GM23338 (cell line): ENCODE data around the gene PRTFDC1. TPM values are rescaled to one million over a fixed set of nuclear protein-coding genes. Genes with fewer than 3 reads are reported as not detected.

Experiments
- EZH2phosphoT487 ChIP-seq: fragments of 200-600 bp; sonication (generic); IDR thresholded peaks from one replicate; pipeline ENCODE4 v1.8.1; 2018; ENCODE audit warnings: antibody characterized with exemption; ENCODE audit not compliant: unreplicated experiment
- REST ChIP-seq: IDR thresholded peaks from one replicate; pipeline ENCODE4 v1.6.1; 2018; ENCODE audit warnings: antibody characterized with exemption; ENCODE audit not compliant: unreplicated experiment
- STAT1 ChIP-seq: IDR thresholded peaks from one replicate; pipeline ENCODE4 v1.6.1; 2016; ENCODE audit warnings: antibody characterized with exemption; ENCODE audit not compliant: unreplicated experiment
- polyA plus RNA-seq: library from polyadenylated mRNA; unstranded; fragments of >200 nt; fragmentation: Nextera tagmentation; extraction: Ambion mirVana; gene quantifications from 2 replicates; pipeline ENCODE4 v1.2.1, GENCODE V29; 2016
- total RNA-seq: library from RNA; depleted of rRNA; stranded (reverse); fragments of >200 nt; shearing (Covaris generic); gene quantifications from 2 replicates; pipeline ENCODE4 v1.2.3, GENCODE V29; 2014
- TF ChIP-seq, protein P1 (sequence below): fragments of 250-450 bp; sonication (Bioruptor Pico); IDR thresholded peaks from 2 replicates; pipeline ENCODE4 v1.5.0; 2020; ENCODE audit warnings: mild to moderate bottlenecking, moderate library complexity
- TF ChIP-seq, protein P2 (sequence below): IDR thresholded peaks from 2 replicates; pipeline ENCODE4 v1.6.1; 2016; ENCODE audit warnings: antibody characterized with exemption

The PRTFDC1 gene
- total and polyA plus RNA-seq, 2 experiments from 2014 or later: 7.9 to 9.1 TPM

DNA sequence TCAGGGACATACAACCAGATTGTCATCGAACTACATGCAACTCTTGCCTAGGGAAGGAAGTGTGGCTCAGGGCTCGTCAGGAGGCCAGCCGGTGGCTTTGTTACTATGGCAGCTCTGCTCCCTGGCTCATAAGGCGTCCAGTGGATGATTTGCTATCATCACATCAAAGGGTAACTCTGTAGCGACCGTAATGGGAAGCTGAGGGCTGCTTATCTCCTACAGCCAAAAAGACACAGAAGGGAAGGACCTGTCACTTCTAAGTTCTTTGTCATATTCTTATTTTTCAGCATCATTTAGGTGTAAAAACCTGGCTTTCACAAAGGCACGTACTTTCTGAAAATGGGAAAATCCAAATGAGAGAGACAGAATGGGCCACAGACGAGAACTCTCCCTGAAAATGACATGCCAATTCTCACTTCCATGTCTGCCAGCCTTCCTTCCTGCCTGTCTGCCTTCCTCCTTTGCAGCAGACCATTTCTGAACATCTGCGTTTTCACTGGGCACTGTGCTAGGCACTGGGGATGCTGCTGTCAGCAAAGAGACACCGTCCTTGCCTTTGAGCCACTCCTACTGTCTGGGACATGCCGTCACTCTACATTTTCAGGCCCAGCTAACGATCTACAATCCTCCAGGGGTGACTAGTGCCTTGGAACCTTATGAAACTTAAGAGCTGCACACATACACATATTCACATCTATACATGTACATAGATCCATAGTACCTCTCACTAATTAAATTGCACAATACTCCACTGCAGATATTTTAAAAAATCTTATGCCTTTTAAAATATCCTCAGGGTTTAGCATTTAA is 36.6 kb upstream of the PRTFDC1 start (continued):
- TF ChIP-seq, protein P1, sequence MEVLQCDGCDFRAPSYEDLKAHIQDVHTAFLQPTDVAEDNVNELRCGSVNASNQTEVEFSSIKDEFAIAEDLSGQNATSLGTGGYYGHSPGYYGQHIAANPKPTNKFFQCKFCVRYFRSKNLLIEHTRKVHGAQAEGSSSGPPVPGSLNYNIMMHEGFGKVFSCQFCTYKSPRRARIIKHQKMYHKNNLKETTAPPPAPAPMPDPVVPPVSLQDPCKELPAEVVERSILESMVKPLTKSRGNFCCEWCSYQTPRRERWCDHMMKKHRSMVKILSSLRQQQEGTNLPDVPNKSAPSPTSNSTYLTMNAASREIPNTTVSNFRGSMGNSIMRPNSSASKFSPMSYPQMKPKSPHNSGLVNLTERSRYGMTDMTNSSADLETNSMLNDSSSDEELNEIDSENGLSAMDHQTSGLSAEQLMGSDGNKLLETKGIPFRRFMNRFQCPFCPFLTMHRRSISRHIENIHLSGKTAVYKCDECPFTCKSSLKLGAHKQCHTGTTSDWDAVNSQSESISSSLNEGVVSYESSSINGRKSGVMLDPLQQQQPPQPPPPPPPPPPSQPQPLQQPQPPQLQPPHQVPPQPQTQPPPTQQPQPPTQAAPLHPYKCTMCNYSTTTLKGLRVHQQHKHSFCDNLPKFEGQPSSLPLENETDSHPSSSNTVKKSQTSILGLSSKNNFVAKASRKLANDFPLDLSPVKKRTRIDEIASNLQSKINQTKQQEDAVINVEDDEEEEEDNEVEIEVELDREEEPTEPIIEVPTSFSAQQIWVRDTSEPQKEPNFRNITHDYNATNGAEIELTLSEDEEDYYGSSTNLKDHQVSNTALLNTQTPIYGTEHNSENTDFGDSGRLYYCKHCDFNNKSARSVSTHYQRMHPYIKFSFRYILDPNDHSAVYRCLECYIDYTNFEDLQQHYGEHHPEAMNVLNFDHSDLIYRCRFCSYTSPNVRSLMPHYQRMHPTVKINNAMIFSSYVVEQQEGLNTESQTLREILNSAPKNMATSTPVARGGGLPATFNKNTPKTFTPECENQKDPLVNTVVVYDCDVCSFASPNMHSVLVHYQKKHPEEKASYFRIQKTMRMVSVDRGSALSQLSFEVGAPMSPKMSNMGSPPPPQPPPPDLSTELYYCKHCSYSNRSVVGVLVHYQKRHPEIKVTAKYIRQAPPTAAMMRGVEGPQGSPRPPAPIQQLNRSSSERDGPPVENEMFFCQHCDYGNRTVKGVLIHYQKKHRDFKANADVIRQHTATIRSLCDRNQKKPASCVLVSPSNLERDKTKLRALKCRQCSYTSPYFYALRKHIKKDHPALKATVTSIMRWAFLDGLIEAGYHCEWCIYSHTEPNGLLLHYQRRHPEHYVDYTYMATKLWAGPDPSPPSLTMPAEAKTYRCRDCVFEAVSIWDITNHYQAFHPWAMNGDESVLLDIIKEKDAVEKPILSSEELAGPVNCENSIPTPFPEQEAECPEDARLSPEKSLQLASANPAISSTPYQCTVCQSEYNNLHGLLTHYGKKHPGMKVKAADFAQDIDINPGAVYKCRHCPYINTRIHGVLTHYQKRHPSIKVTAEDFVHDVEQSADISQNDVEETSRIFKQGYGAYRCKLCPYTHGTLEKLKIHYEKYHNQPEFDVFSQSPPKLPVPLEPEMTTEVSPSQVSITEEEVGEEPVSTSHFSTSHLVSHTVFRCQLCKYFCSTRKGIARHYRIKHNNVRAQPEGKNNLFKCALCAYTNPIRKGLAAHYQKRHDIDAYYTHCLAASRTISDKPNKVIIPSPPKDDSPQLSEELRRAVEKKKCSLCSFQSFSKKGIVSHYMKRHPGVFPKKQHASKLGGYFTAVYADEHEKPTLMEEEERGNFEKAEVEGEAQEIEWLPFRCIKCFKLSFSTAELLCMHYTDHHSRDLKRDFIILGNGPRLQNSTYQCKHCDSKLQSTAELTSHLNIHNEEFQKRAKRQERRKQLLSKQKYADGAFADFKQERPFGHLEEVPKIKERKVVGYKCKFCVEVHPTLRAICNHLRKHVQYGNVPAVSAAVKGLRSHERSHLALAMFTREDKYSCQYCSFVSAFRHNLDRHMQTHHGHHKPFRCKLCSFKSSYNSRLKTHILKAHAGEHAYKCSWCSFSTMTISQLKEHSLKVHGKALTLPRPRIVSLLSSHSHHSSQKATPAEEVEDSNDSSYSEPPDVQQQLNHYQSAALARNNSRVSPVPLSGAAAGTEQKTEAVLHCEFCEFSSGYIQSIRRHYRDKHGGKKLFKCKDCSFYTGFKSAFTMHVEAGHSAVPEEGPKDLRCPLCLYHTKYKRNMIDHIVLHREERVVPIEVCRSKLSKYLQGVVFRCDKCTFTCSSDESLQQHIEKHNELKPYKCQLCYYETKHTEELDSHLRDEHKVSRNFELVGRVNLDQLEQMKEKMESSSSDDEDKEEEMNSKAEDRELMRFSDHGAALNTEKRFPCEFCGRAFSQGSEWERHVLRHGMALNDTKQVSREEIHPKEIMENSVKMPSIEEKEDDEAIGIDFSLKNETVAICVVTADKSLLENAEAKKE (CRISPR knock-in tag): no peak
- TF ChIP-seq, protein P2, sequence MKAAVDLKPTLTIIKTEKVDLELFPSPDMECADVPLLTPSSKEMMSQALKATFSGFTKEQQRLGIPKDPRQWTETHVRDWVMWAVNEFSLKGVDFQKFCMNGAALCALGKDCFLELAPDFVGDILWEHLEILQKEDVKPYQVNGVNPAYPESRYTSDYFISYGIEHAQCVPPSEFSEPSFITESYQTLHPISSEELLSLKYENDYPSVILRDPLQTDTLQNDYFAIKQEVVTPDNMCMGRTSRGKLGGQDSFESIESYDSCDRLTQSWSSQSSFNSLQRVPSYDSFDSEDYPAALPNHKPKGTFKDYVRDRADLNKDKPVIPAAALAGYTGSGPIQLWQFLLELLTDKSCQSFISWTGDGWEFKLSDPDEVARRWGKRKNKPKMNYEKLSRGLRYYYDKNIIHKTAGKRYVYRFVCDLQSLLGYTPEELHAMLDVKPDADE: no peak
- TF ChIP-seq STAT1 (no peak), REST (no peak), EZH2phosphoT487 (no peak)
